Thoracic aorta (tissue), 2 donors: Measurements from ENCODE around the gene ATP6V0C. TPM values are rescaled to one million over a fixed set of nuclear protein-coding genes. Genes with fewer than 3 reads are reported as not detected.

Experiments
- ATAC-seq: fragments of 150-250 bp; one replicate; pipeline ENCODE4 v1.8.0; 2017; ENCODE audit warnings: low read depth; ENCODE audit not compliant: insufficient number of reproducible peaks, low FRiP score
- DNase-seq: peaks from one replicate; pipeline ENCODE4 v3.0.0-alpha.2; 2020; ENCODE audit warnings: low spot score
- H3K27ac ChIP-seq, 2 donors: fragments of 200-600 bp; sonication (generic); 1 replicate in 1 of 2; 2 replicates in 1 of 2; pipeline ENCODE4 v1.5.1; 2016; ENCODE audit warnings: mild to moderate bottlenecking in 2 of 2, moderate library complexity in 2 of 2
- H3K27me3 ChIP-seq: fragments of 200-600 bp; sonication (generic); replicated peaks from 2 replicates; pipeline ENCODE4 v1.6.0; 2016; ENCODE audit warnings: mild to moderate bottlenecking; ENCODE audit not compliant: insufficient read depth
- H3K36me3 ChIP-seq: fragments of 200-600 bp; sonication (generic); one replicate; pipeline ENCODE4 v1.5.1; 2016
- H3K4me1 ChIP-seq, 2 donors: fragments of 200-600 bp; sonication (generic); 1 replicate in 1 of 2; 2 replicates in 1 of 2; pipeline versions ENCODE4 v1.5.1 to v1.6.0; 2016; ENCODE audit warnings: low read depth in 2 of 2, mild to moderate bottlenecking in 1 of 2; ENCODE audit not compliant: control insufficient read depth in 1 of 2
- H3K4me3 ChIP-seq: fragments of 200-600 bp; sonication (generic); 2 replicates; pipeline ENCODE4 v1.5.1; 2016; ENCODE audit warnings: mild to moderate bottlenecking
- H3K9me3 ChIP-seq: fragments of 200-600 bp; sonication (generic); 2 replicates; pipeline ENCODE4 v1.5.1; 2016
- CTCF ChIP-seq: fragments of 200-600 bp; sonication (generic); IDR thresholded peaks from one replicate; pipeline ENCODE4 v1.5.1; 2019; ENCODE audit warnings: antibody characterized with exemption
- total RNA-seq, 2 donors: library from RNA; depleted of rRNA; stranded (reverse); fragments of >200 nt; gene quantifications; one replicate each; pipeline versions ENCODE4 v1.1.0 to v1.2.3, GENCODE V29; 2016

Gene ATP6V0C
- total RNA-seq, 2 donors from 2014 or later = 42.5 to 51.3 TPM

GRCh38 chr16:2473446-2473926, 40.3 kb upstream of the ATP6V0C start:
- ATAC-seq = no peak
- no peaks in the 10 kb centered on the region for H3K9me3 ChIP-seq
- H3K4me3 ChIP-seq = peak overlapping the region; percentile 90
- no peaks in the 10 kb centered on the region for H3K36me3 ChIP-seq
- H3K27me3 ChIP-seq = no peaks in the 10 kb centered on the region
- no peak overlapping the region for H3K27ac ChIP-seq
- H3K4me1 ChIP-seq = peaks cover 27 to 42% of the 10 kb centered on the region in 2 donors
- no peak for DNase-seq
- TF ChIP-seq CTCF = no peak

- Histone ChIP-seq H3K4me1 (peaks cover 20 to 34% of the 10 kb centered on the region in 2 donors), H3K36me3 (no peaks in the 10 kb centered on the region), H3K27ac (peak overlapping the region in 1 of 2 donors; percentile 64), H3K9me3 (no peaks in the 10 kb centered on the region), H3K4me3 (peak overlapping the region; percentile 90), H3K27me3 (no peaks in the 10 kb centered on the region)
- ATAC-seq = peak; percentile 12
- no peak for DNase-seq
- peak; percentile 38 for TF ChIP-seq CTCF
Measured at GRCh38 chr16:2473999-2474876, 39.5 kb upstream of the ATP6V0C start.

- no peak for DNase-seq
- ATAC-seq = peak; percentile 46
- no peaks in the 10 kb centered on the region for H3K36me3 ChIP-seq
- no peaks in the 10 kb centered on the region for H3K27me3 ChIP-seq
- peak within 1 kb of the TSS; percentile 90 for H3K4me3 ChIP-seq
- H3K27ac ChIP-seq = peak within 1 kb of the TSS in 1 of 2 donors; percentile 64
- no peak for TF ChIP-seq CTCF
- no peaks in the 10 kb centered on the region for H3K9me3 ChIP-seq
- peaks cover 19 to 30% of the 10 kb centered on the region in 2 donors for H3K4me1 ChIP-seq
Measured at GRCh38 chr16:2474877-2475412, 38.8 kb upstream of the ATP6V0C start, which contains the start of gene TBC1D24. Gene TBC1D24 (plus strand): TSS chr16:2475127. CDS start chr16:2496149, 21,022 bp downstream.

- no peak overlapping the region for H3K27ac ChIP-seq
- H3K4me1 ChIP-seq = peaks cover 19 to 30% of the 10 kb centered on the region in 2 donors
- H3K27me3 ChIP-seq = no peaks in the 10 kb centered on the region
- TF ChIP-seq CTCF = no peak
- no peaks in the 10 kb centered on the region for H3K36me3 ChIP-seq
- ATAC-seq (no peak), DNase-seq (no peak)
- no peaks in the 10 kb centered on the region for H3K9me3 ChIP-seq
- H3K4me3 ChIP-seq = peak overlapping the region; percentile 90
Measured at GRCh38 chr16:2475413-2476344, 38.1 kb upstream of the ATP6V0C start.
